ENCODE data around the gene SAMD1. TPM values are rescaled to one million over a fixed set of nuclear protein-coding genes. Genes with fewer than 3 reads are reported as not detected.
"Not testable (repeated sequence)": the region's sequence is repeated elsewhere in the genome, so short reads cannot be mapped to it uniquely, and the experiment has no call there.

The SAMD1 gene
- total RNA-seq, 1 donor from 2014 or later, result 64.7 TPM

DNA sequence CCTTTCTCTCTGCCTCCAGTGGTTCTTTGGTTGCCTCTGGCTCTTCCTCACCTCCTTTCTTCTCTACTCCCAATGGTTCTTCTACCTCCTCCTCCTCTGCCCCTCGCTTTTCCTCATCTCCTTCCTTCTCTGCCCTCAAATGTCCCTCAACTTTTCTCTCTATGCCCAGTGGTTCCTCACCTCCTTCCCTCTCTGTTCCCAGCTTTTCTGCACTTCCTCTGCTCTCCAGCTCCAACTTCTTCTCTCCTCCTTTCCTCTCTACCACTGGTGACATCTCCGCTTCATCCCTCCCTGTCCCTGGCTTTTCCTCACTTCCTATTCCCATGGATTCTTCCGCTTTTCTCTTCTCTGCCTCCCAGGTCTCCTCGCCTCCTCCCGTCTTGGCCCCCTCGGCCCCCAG is 36.5 kb downstream of the SAMD1 start:
- DNase-seq (ENCODE audit: low spot score, unreplicated experiment), result no peak
- H3K27ac Mint-ChIP-seq, result no peak overlapping the region
- H3K9me3 Mint-ChIP-seq (ENCODE audit: low read depth), result no peaks in the 10 kb centered on the region
- H3K36me3 Mint-ChIP-seq (ENCODE audit: insufficient read depth), result peaks cover 3% of the 10 kb centered on the region
- H3K27me3 Mint-ChIP-seq, result peaks cover 49% of the 10 kb centered on the region
- TF ChIP-seq, protein P1, sequence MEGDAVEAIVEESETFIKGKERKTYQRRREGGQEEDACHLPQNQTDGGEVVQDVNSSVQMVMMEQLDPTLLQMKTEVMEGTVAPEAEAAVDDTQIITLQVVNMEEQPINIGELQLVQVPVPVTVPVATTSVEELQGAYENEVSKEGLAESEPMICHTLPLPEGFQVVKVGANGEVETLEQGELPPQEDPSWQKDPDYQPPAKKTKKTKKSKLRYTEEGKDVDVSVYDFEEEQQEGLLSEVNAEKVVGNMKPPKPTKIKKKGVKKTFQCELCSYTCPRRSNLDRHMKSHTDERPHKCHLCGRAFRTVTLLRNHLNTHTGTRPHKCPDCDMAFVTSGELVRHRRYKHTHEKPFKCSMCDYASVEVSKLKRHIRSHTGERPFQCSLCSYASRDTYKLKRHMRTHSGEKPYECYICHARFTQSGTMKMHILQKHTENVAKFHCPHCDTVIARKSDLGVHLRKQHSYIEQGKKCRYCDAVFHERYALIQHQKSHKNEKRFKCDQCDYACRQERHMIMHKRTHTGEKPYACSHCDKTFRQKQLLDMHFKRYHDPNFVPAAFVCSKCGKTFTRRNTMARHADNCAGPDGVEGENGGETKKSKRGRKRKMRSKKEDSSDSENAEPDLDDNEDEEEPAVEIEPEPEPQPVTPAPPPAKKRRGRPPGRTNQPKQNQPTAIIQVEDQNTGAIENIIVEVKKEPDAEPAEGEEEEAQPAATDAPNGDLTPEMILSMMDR (IDR thresholded peaks at IDR 0.05; ENCODE audit: unreplicated experiment), result no peak
- H3K4me1 Mint-ChIP-seq (ENCODE audit: low read depth), result no peaks in the 10 kb centered on the region
- H3K4me3 Mint-ChIP-seq (ENCODE audit: low read depth), result no peak overlapping the region

DNA sequence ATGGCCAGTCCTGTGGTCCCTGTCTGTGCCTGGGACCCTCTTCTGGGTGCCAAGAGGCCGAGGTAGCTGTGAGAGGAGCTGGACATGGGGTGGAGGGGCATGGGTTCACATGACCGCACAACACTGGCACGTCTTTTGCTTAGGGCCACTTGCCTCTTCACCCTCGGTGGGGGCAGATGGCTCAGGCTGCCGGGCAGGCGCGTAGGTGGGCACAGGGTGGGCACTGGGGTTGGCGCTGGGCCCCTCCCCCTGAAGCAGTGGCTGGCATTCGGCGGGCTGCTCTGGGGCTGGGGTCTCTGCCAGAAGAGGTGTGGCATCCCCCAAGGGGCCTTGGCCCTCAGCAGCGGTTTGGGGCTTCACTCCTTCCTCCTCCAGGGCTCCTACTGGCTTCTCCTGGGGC is 37.1 kb downstream of the SAMD1 start:
- DNase-seq (ENCODE audit: low spot score, unreplicated experiment), result no peak
- Mint-ChIP-seq H3K36me3 (ENCODE audit: insufficient read depth) (peaks cover 3% of the 10 kb centered on the region), H3K9me3 (ENCODE audit: low read depth) (no peaks in the 10 kb centered on the region), H3K4me1 (ENCODE audit: low read depth) (no peaks in the 10 kb centered on the region), H3K27ac (no peak overlapping the region), H3K27me3 (peaks cover 43% of the 10 kb centered on the region), H3K4me3 (ENCODE audit: low read depth) (no peak overlapping the region)
- TF ChIP-seq, protein P1 (IDR thresholded peaks at IDR 0.05; ENCODE audit: unreplicated experiment), result no peak

DNA sequence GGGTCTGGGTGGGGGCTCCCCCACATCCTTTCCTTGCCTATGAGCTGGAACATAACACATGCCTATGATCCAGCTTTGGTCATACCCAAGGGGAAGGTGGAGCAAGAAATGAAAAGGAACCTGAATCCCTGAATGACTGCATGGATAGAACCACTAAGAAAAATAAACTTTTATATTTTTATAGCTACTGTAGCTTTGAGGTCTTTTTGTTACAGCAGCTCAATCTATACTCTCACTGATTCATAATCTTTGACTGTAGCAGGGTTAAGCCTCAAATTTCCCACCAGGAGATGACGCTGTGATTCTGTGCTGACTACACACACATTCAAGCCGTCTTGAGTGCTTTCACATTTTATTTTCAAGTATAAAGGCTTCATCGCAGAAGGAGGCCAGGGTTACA is 37.5 kb downstream of the SAMD1 start:
- TF ChIP-seq, protein P1 (IDR thresholded peaks at IDR 0.05; ENCODE audit: unreplicated experiment), result no peak
- no peak overlapping the region for H3K4me3 Mint-ChIP-seq (ENCODE audit: low read depth)
- H3K9me3 Mint-ChIP-seq (ENCODE audit: low read depth), result no peaks in the 10 kb centered on the region
- peaks cover 38% of the 10 kb centered on the region for H3K27me3 Mint-ChIP-seq
- no peak overlapping the region for H3K27ac Mint-ChIP-seq
- no peak for DNase-seq (ENCODE audit: low spot score, unreplicated experiment)
- peaks cover 3% of the 10 kb centered on the region for H3K36me3 Mint-ChIP-seq (ENCODE audit: insufficient read depth)
- no peaks in the 10 kb centered on the region for H3K4me1 Mint-ChIP-seq (ENCODE audit: low read depth)

DNA sequence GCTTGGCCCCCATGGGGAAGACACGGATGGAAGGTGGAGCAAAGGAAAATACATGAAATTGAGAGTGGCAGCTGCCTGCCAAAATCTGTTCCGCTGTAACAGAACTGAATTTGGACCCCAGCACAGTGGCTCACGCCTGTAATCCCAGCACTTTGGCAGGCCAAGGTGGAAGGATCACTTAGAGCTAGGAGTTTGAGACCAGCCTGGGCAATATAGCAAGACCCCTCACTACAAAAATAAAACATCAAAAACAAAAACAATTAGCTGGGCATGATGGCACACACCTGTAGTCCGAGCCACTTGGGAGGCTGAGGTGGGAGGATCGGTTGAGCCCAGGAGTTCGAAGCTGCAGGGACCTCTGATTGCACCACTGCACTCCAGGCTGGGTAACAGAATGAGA is 38.1 kb downstream of the SAMD1 start:
- Mint-ChIP-seq H3K9me3 (ENCODE audit: low read depth) (no peaks in the 10 kb centered on the region), H3K4me1 (ENCODE audit: low read depth) (no peaks in the 10 kb centered on the region), H3K4me3 (ENCODE audit: low read depth) (no peak overlapping the region), H3K27ac (no peak overlapping the region), H3K36me3 (ENCODE audit: insufficient read depth) (peaks cover 3% of the 10 kb centered on the region), H3K27me3 (peaks cover 33% of the 10 kb centered on the region)
- TF ChIP-seq, protein P1 (IDR thresholded peaks at IDR 0.05; ENCODE audit: unreplicated experiment), result no peak
- no peak for DNase-seq (ENCODE audit: low spot score, unreplicated experiment)

DNA sequence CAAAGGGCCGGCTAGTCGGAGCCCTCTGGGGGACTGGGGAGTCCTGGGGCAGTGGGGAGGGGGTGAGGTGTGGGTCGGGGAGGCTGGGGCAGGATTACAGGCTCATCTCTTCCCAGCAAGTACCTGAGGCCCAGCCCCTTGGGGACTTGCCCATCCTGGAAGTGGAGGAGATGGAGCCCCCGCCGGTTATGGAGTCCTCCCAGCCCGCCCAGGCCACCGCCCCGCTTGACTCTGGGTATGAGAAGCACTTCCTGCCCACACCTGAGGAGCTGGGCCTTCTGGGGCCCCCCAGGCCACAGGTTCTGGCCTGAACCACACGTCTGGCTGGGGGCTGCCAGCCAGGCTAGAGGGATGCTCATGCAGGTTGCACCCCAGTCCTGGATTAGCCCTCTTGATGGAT is 38.6 kb downstream of the SAMD1 start:
- Mint-ChIP-seq H3K9me3 (ENCODE audit: low read depth) (no peaks in the 10 kb centered on the region), H3K36me3 (ENCODE audit: insufficient read depth) (peaks cover 3% of the 10 kb centered on the region), H3K27ac (no peak overlapping the region), H3K27me3 (peaks cover 32% of the 10 kb centered on the region), H3K4me3 (ENCODE audit: low read depth) (no peak overlapping the region), H3K4me1 (ENCODE audit: low read depth) (no peaks in the 10 kb centered on the region)
- no peak for DNase-seq (ENCODE audit: low spot score, unreplicated experiment)
- TF ChIP-seq, protein P1 (IDR thresholded peaks at IDR 0.05; ENCODE audit: unreplicated experiment), result no peak

DNA sequence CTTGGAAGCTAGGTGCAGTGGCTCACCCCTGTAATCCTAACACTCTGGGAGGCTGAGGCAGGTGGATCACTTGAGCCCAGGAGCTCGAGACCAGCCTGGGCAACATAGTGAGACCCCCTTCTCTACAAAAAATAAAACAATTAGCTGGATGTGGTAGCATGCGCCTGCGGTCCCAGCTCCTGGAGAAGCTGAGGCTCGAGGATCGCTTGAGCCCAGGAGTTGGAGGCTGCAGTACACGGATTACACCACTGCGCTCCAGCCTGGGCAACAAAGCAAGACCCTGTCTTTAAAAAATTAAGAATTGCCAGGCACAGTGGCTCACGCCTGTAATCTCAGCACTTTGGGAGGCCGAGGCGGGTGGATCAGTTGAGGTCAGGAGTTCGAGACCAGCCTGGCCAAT is 39.6 kb downstream of the SAMD1 start:
- not testable (repeated sequence) for H3K27ac Mint-ChIP-seq; H3K4me3 Mint-ChIP-seq (ENCODE audit: low read depth); H3K4me1 Mint-ChIP-seq (ENCODE audit: low read depth); H3K36me3 Mint-ChIP-seq (ENCODE audit: insufficient read depth); H3K9me3 Mint-ChIP-seq (ENCODE audit: low read depth); DNase-seq (ENCODE audit: low spot score, unreplicated experiment)
- H3K27me3 Mint-ChIP-seq, result peaks cover 21% of the 10 kb centered on the region
